HEK293 (cell line): ENCODE results near the gene PDIA4.

Experiments
- REPIN1 ChIP-seq: fragments of 450-650 bp; formaldehyde crosslinking; IDR thresholded peaks from 2 replicates; pipeline ENCODE4 v1.5.1; 2017; ENCODE audit warnings: missing biosample characterization, missing genetic modification characterization, low read depth
- TCF7L2 ChIP-seq: IDR thresholded peaks from 2 replicates; pipeline ENCODE4 v1.6.1; 2011; ENCODE audit warnings: low read depth, mild to moderate bottlenecking, inconsistent platforms, low read length, moderate library complexity, borderline replicate concordance
- ZBTB8A ChIP-seq: fragments of 450-650 bp; formaldehyde crosslinking; IDR thresholded peaks from 2 replicates; pipeline ENCODE4 v1.5.1; 2016; ENCODE audit warnings: missing biosample characterization, missing genetic modification characterization
- ZNF132 ChIP-seq: fragments of 450-650 bp; formaldehyde crosslinking; IDR thresholded peaks from 2 replicates; pipeline ENCODE4 v1.5.1; 2017; ENCODE audit warnings: missing biosample characterization, missing genetic modification characterization, borderline replicate concordance
- ZNF174 ChIP-seq: fragments of 450-650 bp; formaldehyde crosslinking; IDR thresholded peaks from 2 replicates; pipeline ENCODE4 v1.5.0; 2017; ENCODE audit warnings: missing biosample characterization, mild to moderate bottlenecking, missing genetic modification characterization
- ZNF433 ChIP-seq: fragments of 450-650 bp; formaldehyde crosslinking; IDR thresholded peaks from 2 replicates; pipeline ENCODE4 v1.5.1; 2016; ENCODE audit warnings: missing biosample characterization, missing genetic modification characterization, low read depth
- ZNF530 ChIP-seq: fragments of 450-650 bp; formaldehyde crosslinking; IDR thresholded peaks from 2 replicates; pipeline ENCODE4 v1.5.1; 2016; ENCODE audit warnings: low read depth, missing biosample characterization, missing genetic modification characterization
- ZNF660 ChIP-seq: fragments of 450-650 bp; IDR thresholded peaks from 2 replicates; pipeline ENCODE4 v1.5.1; 2018; ENCODE audit warnings: missing biosample characterization, mild to moderate bottlenecking, missing genetic modification characterization
- TF ChIP-seq, protein P1 (sequence below): fragments of 450-650 bp; formaldehyde crosslinking; IDR thresholded peaks from 2 replicates; pipeline ENCODE4 v1.5.1; 2016; ENCODE audit warnings: missing biosample characterization, missing genetic modification characterization
- TF ChIP-seq, protein P2 (sequence below): fragments of 450-650 bp; formaldehyde crosslinking; IDR thresholded peaks from 2 replicates; pipeline ENCODE4 v1.5.1; 2016; ENCODE audit warnings: missing biosample characterization, missing genetic modification characterization
- TF ChIP-seq, protein P3 (sequence below): fragments of 450-650 bp; formaldehyde crosslinking; IDR thresholded peaks from 2 replicates; pipeline ENCODE4 v1.5.1; 2016; ENCODE audit warnings: missing biosample characterization, missing genetic modification characterization
- TF ChIP-seq, protein P4 (sequence below): fragments of 450-650 bp; formaldehyde crosslinking; optimal IDR thresholded peaks from 2 replicates; pipeline ENCODE3; 2016; ENCODE audit warnings: missing biosample characterization, mild to moderate bottlenecking, missing genetic modification characterization

DNA sequence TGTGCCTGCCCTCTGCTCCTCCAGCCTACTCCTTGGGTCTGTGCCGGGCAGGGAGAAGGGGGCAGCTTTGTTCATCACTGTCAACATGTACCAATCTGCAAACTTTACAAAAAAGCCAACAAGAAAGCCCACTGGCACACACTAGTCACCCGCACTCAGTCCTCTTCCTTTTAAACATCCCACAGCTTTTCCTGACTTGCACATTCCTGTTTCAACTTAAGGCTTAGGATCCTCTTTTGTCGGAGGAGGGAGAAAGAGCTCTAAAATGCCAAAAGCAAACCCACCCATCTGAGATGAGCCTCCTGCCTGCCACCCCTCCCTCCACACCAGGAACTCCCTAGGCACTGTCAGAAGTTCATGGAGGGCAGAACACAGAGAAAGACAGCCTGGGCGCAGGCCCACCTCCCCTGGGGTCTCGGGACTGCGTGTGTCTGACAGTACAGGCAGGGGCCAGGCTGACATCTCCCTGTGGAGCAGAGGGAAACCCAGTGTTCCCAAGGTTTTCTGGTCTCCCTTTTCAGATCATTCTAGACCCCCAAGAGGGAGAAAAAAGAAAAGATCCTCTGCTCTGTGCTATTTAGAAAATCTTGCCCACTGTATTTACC, 5.4 kb downstream of the PDIA4 start:
- TF ChIP-seq, protein P1, sequence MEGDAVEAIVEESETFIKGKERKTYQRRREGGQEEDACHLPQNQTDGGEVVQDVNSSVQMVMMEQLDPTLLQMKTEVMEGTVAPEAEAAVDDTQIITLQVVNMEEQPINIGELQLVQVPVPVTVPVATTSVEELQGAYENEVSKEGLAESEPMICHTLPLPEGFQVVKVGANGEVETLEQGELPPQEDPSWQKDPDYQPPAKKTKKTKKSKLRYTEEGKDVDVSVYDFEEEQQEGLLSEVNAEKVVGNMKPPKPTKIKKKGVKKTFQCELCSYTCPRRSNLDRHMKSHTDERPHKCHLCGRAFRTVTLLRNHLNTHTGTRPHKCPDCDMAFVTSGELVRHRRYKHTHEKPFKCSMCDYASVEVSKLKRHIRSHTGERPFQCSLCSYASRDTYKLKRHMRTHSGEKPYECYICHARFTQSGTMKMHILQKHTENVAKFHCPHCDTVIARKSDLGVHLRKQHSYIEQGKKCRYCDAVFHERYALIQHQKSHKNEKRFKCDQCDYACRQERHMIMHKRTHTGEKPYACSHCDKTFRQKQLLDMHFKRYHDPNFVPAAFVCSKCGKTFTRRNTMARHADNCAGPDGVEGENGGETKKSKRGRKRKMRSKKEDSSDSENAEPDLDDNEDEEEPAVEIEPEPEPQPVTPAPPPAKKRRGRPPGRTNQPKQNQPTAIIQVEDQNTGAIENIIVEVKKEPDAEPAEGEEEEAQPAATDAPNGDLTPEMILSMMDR (tag by site-specific recombination): no peak
- TF ChIP-seq, protein P2, sequence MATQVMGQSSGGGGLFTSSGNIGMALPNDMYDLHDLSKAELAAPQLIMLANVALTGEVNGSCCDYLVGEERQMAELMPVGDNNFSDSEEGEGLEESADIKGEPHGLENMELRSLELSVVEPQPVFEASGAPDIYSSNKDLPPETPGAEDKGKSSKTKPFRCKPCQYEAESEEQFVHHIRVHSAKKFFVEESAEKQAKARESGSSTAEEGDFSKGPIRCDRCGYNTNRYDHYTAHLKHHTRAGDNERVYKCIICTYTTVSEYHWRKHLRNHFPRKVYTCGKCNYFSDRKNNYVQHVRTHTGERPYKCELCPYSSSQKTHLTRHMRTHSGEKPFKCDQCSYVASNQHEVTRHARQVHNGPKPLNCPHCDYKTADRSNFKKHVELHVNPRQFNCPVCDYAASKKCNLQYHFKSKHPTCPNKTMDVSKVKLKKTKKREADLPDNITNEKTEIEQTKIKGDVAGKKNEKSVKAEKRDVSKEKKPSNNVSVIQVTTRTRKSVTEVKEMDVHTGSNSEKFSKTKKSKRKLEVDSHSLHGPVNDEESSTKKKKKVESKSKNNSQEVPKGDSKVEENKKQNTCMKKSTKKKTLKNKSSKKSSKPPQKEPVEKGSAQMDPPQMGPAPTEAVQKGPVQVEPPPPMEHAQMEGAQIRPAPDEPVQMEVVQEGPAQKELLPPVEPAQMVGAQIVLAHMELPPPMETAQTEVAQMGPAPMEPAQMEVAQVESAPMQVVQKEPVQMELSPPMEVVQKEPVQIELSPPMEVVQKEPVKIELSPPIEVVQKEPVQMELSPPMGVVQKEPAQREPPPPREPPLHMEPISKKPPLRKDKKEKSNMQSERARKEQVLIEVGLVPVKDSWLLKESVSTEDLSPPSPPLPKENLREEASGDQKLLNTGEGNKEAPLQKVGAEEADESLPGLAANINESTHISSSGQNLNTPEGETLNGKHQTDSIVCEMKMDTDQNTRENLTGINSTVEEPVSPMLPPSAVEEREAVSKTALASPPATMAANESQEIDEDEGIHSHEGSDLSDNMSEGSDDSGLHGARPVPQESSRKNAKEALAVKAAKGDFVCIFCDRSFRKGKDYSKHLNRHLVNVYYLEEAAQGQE: no peak
- TF ChIP-seq ZNF660 (no peak), ZNF433 (tag by site-specific recombination) (no peak), ZNF530 (tag by site-specific recombination) (no peak), ZBTB8A (no peak), REPIN1 (tag by site-specific recombination) (no peak), TCF7L2 (no peak), ZNF174 (tag by site-specific recombination) (no peak), ZNF132 (no peak)
- TF ChIP-seq, protein P3, sequence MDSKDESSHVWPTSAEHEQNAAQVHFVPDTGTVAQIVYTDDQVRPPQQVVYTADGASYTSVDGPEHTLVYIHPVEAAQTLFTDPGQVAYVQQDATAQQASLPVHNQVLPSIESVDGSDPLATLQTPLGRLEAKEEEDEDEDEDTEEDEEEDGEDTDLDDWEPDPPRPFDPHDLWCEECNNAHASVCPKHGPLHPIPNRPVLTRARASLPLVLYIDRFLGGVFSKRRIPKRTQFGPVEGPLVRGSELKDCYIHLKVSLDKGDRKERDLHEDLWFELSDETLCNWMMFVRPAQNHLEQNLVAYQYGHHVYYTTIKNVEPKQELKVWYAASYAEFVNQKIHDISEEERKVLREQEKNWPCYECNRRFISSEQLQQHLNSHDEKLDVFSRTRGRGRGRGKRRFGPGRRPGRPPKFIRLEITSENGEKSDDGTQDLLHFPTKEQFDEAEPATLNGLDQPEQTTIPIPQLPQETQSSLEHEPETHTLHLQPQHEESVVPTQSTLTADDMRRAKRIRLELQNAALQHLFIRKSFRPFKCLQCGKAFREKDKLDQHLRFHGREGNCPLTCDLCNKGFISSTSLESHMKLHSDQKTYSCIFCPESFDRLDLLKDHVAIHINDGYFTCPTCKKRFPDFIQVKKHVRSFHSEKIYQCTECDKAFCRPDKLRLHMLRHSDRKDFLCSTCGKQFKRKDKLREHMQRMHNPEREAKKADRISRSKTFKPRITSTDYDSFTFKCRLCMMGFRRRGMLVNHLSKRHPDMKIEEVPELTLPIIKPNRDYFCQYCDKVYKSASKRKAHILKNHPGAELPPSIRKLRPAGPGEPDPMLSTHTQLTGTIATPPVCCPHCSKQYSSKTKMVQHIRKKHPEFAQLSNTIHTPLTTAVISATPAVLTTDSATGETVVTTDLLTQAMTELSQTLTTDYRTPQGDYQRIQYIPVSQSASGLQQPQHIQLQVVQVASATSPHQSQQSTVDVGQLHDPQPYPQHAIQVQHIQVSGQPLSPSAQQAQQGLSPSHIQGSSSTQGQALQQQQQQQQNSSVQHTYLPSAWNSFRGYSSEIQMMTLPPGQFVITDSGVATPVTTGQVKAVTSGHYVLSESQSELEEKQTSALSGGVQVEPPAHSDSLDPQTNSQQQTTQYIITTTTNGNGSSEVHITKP (tag by site-specific recombination): no peak
- TF ChIP-seq, protein P4, sequence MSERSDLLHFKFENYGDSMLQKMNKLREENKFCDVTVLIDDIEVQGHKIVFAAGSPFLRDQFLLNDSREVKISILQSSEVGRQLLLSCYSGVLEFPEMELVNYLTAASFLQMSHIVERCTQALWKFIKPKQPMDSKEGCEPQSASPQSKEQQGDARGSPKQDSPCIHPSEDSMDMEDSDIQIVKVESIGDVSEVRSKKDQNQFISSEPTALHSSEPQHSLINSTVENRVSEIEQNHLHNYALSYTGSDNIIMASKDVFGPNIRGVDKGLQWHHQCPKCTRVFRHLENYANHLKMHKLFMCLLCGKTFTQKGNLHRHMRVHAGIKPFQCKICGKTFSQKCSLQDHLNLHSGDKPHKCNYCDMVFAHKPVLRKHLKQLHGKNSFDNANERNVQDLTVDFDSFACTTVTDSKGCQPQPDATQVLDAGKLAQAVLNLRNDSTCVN (tag by site-specific recombination): no peak
